PC-9 (cell line): Measurements from ENCODE around the gene CMIP.

Experiments
- EZH2 ChIP-seq: fragments of 200-600 bp; sonication (generic); IDR thresholded peaks from 2 replicates; pipeline ENCODE4 v1.8.0; 2017; ENCODE audit warnings: antibody characterized with exemption, low read depth
- TF ChIP-seq, protein P1 (sequence below): fragments of 200-600 bp; sonication (generic); conservative IDR thresholded peaks from 2 replicates; pipeline ENCODE4 v1.6.1; 2017; ENCODE audit warnings: mixed run types, antibody characterized with exemption, mild to moderate bottlenecking, moderate library complexity

DNA sequence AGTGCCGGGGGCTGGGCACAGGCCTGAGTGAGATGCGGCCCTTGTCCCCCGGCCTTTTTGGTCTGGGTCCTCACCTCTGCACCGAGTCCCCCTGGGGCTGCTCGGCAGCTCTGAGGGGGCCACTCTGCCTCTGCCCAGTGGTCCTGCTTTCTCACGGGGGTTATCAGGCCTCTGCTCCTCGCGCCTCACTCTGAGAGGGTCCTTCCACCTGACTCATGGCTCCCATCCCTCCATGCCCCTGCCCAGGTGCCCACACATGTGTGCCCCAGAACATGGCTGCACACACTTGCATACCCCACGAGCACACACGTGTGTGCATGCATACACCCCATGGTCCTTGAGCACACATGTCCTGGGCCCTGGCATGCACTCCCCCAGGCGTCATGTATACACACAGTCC, 53.7 kb downstream of the CMIP start:
- TF ChIP-seq, protein P1, sequence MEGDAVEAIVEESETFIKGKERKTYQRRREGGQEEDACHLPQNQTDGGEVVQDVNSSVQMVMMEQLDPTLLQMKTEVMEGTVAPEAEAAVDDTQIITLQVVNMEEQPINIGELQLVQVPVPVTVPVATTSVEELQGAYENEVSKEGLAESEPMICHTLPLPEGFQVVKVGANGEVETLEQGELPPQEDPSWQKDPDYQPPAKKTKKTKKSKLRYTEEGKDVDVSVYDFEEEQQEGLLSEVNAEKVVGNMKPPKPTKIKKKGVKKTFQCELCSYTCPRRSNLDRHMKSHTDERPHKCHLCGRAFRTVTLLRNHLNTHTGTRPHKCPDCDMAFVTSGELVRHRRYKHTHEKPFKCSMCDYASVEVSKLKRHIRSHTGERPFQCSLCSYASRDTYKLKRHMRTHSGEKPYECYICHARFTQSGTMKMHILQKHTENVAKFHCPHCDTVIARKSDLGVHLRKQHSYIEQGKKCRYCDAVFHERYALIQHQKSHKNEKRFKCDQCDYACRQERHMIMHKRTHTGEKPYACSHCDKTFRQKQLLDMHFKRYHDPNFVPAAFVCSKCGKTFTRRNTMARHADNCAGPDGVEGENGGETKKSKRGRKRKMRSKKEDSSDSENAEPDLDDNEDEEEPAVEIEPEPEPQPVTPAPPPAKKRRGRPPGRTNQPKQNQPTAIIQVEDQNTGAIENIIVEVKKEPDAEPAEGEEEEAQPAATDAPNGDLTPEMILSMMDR: no peak
- TF ChIP-seq EZH2: no peak
